ENCODE measurements around the gene OSTM1.

GRCh38 chr6:108082539-108082938, 8.0 kb upstream of the OSTM1 start:
- TF ChIP-seq POLR2A (IDR thresholded peaks at IDR 0.05; ENCODE audit: low read depth, low read length) (no peak), POLR2AphosphoS5 (IDR thresholded peaks at IDR 0.05; ENCODE audit: low read depth, low read length) (no peak)

All from GM12892 (cell line).